Cardiac atrium fibroblast (primary cell): ENCODE measurements around the gene PRSS21. TPM values are rescaled to one million over a fixed set of nuclear protein-coding genes. Genes with fewer than 3 reads are reported as not detected.

Experiments used
- total RNA-seq: library from RNA; depleted of rRNA; stranded (reverse); fragments of >200 nt; gene quantifications from 2 replicates; pipeline ENCODE4 v1.2.3, GENCODE V29; 2015

The PRSS21 gene, protein sequence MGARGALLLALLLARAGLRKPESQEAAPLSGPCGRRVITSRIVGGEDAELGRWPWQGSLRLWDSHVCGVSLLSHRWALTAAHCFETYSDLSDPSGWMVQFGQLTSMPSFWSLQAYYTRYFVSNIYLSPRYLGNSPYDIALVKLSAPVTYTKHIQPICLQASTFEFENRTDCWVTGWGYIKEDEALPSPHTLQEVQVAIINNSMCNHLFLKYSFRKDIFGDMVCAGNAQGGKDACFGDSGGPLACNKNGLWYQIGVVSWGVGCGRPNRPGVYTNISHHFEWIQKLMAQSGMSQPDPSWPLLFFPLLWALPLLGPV
- total RNA-seq: not detected in 2 replicates

DNA sequence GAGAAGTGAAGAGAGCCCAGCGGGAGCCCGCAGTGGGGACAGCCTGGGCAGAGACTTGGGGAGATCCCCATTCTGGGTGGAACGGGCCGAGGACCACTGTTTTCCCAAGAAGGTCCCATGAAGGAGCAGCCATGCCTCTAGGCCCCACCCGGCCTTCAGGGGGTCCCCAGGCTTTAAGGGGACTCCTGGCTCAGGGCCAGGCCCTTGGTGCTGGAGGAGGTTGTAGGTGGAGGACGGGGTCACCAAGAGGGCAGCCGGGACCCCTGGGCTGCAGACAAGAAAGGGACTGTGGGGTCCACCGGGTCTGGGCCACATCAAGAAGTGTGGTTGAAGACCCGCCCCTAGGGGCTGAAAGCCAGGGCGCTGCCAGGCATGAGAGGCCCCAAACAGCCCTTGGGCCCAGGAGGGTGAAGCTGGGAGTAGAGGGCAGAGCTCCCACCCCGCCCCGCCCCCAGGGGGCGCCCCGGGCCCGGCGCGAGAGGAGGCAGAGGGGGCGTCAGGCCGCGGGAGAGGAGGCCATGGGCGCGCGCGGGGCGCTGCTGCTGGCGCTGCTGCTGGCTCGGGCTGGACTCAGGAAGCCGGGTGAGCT, at the start of gene PRSS21:
Gene PRSS21, plus strand, starts transcription at position 487 of the 589 bp plus-strand sequence. Its CDS starts 32 bp downstream, at position 519.

DNA sequence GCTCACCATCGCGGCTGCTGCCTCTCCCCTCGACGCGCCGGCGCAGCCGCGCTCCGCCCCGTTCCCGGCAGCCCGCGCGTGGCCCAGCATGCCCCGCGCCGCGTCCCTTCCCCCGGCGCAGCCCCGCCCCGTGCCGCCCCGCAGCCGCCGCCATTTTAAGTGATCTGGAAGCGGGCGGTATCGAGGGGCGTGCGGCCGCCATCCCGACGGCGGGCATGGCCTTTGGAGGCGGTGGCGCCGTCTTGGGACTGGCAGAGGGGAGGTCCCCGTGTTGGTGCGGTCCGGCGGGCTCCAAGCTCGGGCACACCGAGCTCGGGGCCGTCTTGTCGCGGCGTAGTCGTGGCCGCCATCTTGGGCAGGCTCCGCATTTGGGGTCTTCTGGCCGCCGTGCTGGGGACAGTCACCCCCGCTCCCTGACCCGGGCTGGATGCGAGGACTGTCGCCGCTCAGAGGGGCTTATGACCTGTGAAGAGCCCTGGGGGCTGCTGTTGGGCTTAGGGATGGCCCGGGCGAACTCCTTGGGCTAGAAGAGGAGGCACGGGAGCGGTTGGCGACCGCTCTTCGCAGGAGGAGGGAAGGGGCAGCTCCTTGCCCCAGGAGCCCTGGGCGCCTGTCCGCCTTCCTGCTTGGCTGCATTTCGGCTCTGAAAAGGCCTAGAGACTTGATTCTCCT, 39.7 kb upstream of the PRSS21 start, which contains the start of gene ELOB:
Gene ELOB, minus strand, starts transcription at position 50 of the 672 bp plus-strand sequence. Its CDS starts 41 bp downstream, at position 9.

GRCh38 chr16:2787406-2787805, 29.6 kb upstream of the PRSS21 start, which contains the start of gene PRSS33:
Gene PRSS33, minus strand, starts transcription at chr16:2787560. Its CDS starts 1,013 bp downstream, at chr16:2786547.

DNA sequence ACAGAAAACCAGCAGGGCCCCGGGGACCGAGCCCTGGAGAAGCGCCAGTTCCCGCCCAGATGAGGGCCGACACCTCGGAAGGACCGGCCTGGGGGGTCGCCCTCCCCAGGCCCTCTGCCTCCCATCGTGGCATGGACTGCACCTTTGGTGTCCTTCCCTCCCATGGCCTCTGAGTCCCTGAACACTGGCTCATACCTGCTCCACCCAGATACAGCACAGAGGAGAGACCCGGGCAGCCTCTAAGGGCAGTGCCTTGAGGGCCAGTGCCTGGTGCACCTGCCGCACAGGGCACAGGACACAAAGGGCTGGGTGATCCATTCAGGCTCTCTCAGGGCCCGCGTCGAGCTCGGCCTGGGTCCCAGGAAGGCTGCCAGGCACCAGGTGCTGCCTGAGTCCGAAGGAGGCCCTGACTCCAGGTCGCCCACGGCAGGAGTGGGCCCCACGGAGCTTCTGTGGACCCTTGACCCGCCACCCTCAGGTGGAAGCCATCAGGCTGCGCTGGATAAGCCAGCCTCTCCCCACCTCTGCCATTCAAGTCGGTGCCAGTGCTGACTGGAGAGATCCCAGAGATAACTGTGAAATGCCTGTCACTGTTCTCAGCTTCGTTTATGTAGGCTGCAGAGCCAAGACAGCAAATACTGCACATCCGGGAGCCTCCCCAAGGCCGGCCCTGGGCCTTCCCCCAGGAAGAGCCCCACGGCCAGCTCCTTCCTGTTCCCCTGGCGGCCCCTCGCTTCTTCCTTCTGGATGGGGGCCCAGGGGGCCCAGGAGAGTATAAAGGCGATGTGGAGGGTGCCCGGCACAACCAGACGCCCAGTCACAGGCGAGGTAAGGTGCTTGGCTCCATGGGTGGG, 12.7 kb downstream of the PRSS21 start, which contains the start of gene ZG16B:
Gene ZG16B, plus strand, starts transcription at position 803 of the 854 bp plus-strand sequence. CDS start 139 bp downstream, outside the sequence.

DNA sequence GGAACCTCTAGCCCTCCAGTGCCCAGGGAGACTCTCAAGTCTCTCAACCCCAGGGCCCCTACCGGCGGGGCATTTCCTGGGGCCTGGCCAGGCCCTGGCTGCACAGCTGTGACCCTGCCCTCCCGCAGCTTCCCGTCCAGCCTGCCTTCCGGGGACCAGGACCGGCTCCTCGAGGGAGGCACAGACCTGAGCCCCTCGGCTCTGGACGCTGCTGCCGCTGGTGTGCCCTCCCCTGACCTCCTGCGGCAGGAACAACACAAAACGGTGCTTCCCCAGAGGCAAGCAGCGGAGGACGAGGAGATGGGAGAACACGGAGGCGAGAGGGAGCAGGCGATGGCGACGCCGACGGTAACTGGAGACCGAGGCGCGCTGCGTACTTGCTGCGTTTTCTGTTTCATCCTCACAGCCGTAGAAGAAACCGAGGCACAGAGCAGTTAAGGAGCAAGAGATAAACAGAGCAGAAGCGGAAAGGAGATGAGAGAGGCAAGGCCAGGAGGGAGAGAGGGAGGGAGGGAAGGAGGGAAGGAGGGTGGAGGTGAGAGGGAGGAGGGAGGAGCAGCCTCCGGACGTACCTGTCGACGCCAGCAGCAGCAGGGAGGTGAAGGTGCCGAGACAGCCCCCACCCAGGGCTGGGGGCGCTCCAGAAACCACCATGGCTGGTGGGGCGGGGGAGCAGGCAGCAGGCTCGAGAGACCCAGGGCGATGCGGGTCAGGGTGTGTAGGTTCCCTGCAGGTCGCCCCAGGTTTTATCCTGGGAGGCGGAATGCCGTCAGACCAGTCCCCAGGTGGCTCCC, 40.6 kb downstream of the PRSS21 start, which contains the start of gene PRSS22:
Gene PRSS22, minus strand, starts transcription at position 720 of the 794 bp plus-strand sequence. Its CDS starts 66 bp downstream, at position 654.

Other genes with a start within 250 kb of the PRSS21 start
- gene KCTD5, start 134.7 kb upstream of the PRSS21 start, total RNA-seq: 29.1 and 33.0 TPM in 2 replicates
- gene PRSS27, start 97.0 kb upstream of the PRSS21 start, total RNA-seq: 0.16 and 0.18 TPM in 2 replicates
- 46.7 and 53.8 TPM in 2 replicates for gene SRRM2, start 64.6 kb upstream of the PRSS21 start, total RNA-seq
- gene ELOB, start 40.0 kb upstream of the PRSS21 start, total RNA-seq: 262 and 317 TPM in 2 replicates
- gene PRSS33, start 29.7 kb upstream of the PRSS21 start, total RNA-seq: not detected in 2 replicates
- not detected in 2 replicates for gene PRSS41, start 18.8 kb upstream of the PRSS21 start, total RNA-seq
- gene ZG16B, start 13.1 kb downstream of the PRSS21 start, total RNA-seq: 1.8 TPM in 1 of 2 replicates, not detected in the other
- gene PRSS22, start 40.9 kb downstream of the PRSS21 start, total RNA-seq: not detected in 2 replicates
- 75.6 and 81.2 TPM in 2 replicates for gene FLYWCH2, start 66.0 kb downstream of the PRSS21 start, total RNA-seq
- 22.6 and 28.2 TPM in 2 replicates for gene FLYWCH1, start 94.7 kb downstream of the PRSS21 start, total RNA-seq
- gene KREMEN2, start 147.0 kb downstream of the PRSS21 start, total RNA-seq: not detected in 2 replicates
- gene PAQR4, start 152.1 kb downstream of the PRSS21 start, total RNA-seq: 10.0 and 10.5 TPM in 2 replicates
- 5.8 and 14.6 TPM in 2 replicates for gene PKMYT1, start 163.2 kb downstream of the PRSS21 start, total RNA-seq
- not detected in 2 replicates for gene CLDN9, start 195.7 kb downstream of the PRSS21 start, total RNA-seq
- gene CLDN6, start 200.9 kb downstream of the PRSS21 start, total RNA-seq: 0.16 TPM in 1 of 2 replicates, not detected in the other
- gene TNFRSF12A, start 203.1 kb downstream of the PRSS21 start, total RNA-seq: 164 and 196 TPM in 2 replicates
- 6.5 and 12.0 TPM in 2 replicates for gene HCFC1R1, start 206.7 kb downstream of the PRSS21 start, total RNA-seq
- 18.5 and 19.9 TPM in 2 replicates for gene THOC6, start 206.8 kb downstream of the PRSS21 start, total RNA-seq
- gene BICDL2, start 219.7 kb downstream of the PRSS21 start, total RNA-seq: 0.16 TPM in 1 of 2 replicates, not detected in the other
- gene MMP25, start 229.3 kb downstream of the PRSS21 start, total RNA-seq: not detected in 2 replicates
- 9.7 and 131 TPM in 2 replicates for gene IL32, start 248.4 kb downstream of the PRSS21 start, total RNA-seq